Mucosa of stomach (tissue), 1 donor: Measurements from ENCODE around the gene SEMA4B.
A peak's percentile ranks its signal among the peaks of the same experiment; 100 is the strongest.
"Not testable (repeated sequence)": the region's sequence is repeated elsewhere in the genome, so short reads cannot be mapped to it uniquely, and the experiment has no call there.

Experiments used
- H3K27me3 ChIP-seq: one replicate; pipeline ENCODE4 v1.7.0; 2013; ENCODE audit warnings: mild to moderate bottlenecking, low read length; ENCODE audit not compliant: control insufficient read depth, insufficient read depth
- H3K36me3 ChIP-seq: one replicate; pipeline ENCODE4 v1.7.0; 2013; ENCODE audit warnings: low read length; ENCODE audit not compliant: control insufficient read depth, insufficient read depth
- H3K4me1 ChIP-seq: one replicate; pipeline ENCODE4 v1.7.0; 2013; ENCODE audit warnings: mild to moderate bottlenecking, low read length; ENCODE audit not compliant: control insufficient read depth, insufficient read depth
- H3K4me3 ChIP-seq: one replicate; pipeline ENCODE4 v1.7.0; 2013; ENCODE audit warnings: low read length
- H3K9ac ChIP-seq: one replicate; pipeline ENCODE4 v1.7.0; 2013; ENCODE audit warnings: mild to moderate bottlenecking, low read length, moderate library complexity
- H3K9me3 ChIP-seq: one replicate; pipeline ENCODE4 v1.7.0; 2013; ENCODE audit warnings: mild to moderate bottlenecking, low read length, moderate library complexity; ENCODE audit not compliant: control insufficient read depth
- donor health status: Pancreatic carcinoma.

Gene SEMA4B, protein sequence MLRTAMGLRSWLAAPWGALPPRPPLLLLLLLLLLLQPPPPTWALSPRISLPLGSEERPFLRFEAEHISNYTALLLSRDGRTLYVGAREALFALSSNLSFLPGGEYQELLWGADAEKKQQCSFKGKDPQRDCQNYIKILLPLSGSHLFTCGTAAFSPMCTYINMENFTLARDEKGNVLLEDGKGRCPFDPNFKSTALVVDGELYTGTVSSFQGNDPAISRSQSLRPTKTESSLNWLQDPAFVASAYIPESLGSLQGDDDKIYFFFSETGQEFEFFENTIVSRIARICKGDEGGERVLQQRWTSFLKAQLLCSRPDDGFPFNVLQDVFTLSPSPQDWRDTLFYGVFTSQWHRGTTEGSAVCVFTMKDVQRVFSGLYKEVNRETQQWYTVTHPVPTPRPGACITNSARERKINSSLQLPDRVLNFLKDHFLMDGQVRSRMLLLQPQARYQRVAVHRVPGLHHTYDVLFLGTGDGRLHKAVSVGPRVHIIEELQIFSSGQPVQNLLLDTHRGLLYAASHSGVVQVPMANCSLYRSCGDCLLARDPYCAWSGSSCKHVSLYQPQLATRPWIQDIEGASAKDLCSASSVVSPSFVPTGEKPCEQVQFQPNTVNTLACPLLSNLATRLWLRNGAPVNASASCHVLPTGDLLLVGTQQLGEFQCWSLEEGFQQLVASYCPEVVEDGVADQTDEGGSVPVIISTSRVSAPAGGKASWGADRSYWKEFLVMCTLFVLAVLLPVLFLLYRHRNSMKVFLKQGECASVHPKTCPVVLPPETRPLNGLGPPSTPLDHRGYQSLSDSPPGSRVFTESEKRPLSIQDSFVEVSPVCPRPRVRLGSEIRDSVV

DNA sequence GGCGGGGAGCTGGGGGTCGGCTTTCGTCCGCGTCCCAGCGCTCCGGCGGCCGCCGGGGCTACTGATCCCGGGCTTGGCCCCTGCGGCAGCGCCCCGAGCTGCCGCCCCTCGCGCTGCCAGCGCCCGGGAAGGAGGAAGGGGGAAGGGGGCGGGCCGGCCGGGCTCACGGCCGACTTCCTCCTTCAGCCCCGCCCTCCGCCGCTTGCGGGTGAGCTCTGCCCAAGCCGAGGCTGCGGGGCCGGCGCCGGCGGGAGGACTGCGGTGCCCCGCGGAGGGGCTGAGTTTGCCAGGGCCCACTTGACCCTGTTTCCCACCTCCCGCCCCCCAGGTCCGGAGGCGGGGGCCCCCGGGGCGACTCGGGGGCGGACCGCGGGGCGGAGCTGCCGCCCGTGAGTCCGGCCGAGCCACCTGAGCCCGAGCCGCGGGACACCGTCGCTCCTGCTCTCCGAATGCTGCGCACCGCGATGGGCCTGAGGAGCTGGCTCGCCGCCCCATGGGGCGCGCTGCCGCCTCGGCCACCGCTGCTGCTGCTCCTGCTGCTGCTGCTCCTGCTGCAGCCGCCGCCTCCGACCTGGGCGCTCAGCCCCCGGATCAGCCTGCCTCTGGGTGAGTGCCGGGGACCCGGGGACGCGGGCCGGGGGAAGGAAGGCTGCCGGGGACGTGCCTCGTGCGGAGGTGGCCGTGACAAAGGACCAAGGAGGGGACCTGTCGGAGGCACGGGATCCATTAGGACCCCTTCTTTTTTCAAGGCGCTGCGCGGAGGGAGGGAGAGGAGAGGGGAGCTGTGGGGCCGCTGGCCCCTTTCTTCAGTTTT, at the start of gene SEMA4B:
Gene SEMA4B, plus strand, starts transcription at position 201 of the 814 bp plus-strand sequence. Its CDS starts 249 bp downstream, at position 450.
- H3K36me3 ChIP-seq, result no peaks in the 10 kb centered on the region
- peak within 1 kb of the TSS; percentile 32 for H3K4me3 ChIP-seq
- no peaks in the 10 kb centered on the region for H3K27me3 ChIP-seq
- H3K9ac ChIP-seq, result peak within 1 kb of the TSS; percentile 87
- H3K9me3 ChIP-seq, result no peaks in the 10 kb centered on the region
- H3K4me1 ChIP-seq, result peaks cover 29% of the 10 kb centered on the region

DNA sequence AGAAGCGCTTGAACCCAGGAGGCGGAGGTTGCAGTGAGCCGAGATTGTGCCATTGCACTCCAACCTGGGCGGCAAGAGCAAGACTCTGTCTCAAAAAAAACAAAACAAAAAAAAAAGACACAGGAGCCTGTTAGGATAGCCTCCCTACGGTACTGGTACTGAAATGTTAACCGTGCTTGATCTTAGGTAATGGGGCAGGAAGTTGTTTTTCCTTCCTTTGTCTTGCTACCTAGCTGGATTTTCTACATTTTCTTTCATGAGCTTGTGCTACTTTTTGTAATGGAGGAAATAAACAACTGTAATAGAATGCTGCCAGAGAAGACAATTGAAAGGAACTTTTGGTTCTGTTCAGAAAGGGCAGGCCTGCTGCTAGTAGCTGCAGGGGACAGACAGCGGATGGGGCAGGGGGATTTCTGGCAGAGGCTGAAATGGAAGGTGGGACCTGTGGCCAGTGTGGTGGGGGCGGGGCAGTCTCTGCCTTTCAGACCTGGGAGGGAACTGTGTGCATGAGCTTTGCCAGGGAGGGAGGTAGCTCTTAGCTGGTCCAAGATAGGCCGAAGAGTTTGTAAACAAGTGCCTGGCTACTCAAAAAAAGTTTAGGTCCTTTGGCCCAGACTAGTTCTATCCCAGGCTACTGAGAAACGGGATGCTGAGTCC, 49.0 kb upstream of the SEMA4B start:
- Histone ChIP-seq H3K4me3 (no peak overlapping the region), H3K27me3 (no peaks in the 10 kb centered on the region), H3K4me1 (no peaks in the 10 kb centered on the region), H3K9ac (no peak overlapping the region), H3K9me3 (no peaks in the 10 kb centered on the region), H3K36me3 (no peaks in the 10 kb centered on the region)

DNA sequence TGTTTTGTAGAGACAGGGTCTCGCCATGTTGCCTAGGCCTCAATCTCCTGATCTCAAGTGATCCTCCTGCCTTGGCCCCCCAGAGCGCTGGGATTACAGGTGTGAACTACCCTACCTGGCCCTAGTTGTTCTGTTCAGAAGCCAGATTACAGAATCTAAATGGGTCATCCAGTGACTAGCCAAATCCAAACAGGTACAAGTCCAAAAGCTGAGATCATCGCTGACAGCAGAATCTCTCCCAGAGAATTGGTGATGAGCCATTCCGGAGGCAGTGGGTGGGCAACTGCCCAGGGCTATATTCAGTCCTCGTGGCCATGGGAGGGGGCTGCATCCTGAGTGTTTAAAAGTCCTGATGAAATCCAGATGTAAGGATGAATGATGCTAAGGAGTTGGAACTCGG, 47.5 kb upstream of the SEMA4B start:
- Histone ChIP-seq H3K9me3 (no peaks in the 10 kb centered on the region), H3K36me3 (no peaks in the 10 kb centered on the region), H3K4me3 (no peak overlapping the region), H3K27me3 (no peaks in the 10 kb centered on the region), H3K4me1 (peaks cover 5% of the 10 kb centered on the region), H3K9ac (no peak overlapping the region)

DNA sequence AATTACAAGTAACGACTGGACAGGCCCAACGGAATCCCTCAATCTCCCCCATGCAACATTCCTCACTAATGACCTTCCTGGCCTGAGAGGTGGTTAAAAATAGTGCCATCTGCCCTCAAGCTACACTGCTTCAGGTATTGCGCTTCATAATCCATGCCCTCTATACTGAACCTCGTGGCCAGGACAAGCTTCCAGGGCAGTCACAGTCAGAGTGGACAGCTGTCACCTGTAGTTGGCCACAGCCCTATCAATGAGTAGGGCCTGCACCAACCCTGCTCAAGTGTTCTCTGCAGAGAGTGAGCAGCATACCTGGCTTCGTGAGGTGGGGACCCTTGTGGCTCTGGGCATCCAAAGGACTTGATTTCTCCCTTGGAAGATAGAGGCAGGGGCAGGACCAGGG, 46.9 kb upstream of the SEMA4B start:
- Histone ChIP-seq H3K9ac (no peak overlapping the region), H3K4me1 (peaks cover 10% of the 10 kb centered on the region), H3K4me3 (no peak overlapping the region), H3K27me3 (no peaks in the 10 kb centered on the region), H3K9me3 (no peaks in the 10 kb centered on the region), H3K36me3 (no peaks in the 10 kb centered on the region)

DNA sequence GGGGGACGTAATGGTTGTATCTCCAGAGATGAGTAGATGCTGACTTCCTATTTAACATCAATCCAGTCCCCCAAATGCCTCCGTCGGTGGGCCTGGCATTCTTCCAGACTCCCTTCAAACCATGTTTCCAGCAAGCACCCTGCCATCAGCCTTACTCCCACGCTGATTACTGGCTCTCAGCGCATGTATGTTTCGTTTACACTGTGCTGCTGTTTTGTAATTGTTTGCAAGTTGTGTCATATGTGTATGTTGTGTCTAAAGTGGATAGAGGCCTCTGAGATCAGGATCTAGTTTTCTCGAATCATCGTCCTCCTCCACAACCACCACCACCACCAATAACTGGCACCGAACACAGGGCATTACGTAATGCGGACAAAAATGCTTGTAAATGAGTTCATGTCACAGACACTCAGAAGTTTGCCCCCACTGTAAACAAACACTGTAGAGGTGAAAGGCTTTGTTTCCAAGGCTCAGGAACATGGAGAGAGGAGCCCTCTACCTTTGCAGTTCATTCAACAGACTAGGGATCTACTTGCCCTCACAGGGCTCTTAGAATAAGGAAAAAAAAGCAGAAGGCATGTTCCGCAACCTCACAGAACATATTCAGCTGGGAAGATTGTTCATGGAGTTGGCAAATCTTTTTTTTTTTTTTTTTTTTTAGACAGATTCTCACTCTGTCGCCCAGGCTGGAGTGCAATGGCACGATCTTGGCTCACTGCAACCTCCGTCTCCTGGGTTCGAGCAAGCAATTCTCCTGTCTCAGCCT, 46.1 kb upstream of the SEMA4B start:
- Histone ChIP-seq H3K9me3 (no peaks in the 10 kb centered on the region), H3K27me3 (no peaks in the 10 kb centered on the region), H3K4me1 (peaks cover 18% of the 10 kb centered on the region), H3K36me3 (no peaks in the 10 kb centered on the region), H3K4me3 (no peak overlapping the region), H3K9ac (no peak overlapping the region)

DNA sequence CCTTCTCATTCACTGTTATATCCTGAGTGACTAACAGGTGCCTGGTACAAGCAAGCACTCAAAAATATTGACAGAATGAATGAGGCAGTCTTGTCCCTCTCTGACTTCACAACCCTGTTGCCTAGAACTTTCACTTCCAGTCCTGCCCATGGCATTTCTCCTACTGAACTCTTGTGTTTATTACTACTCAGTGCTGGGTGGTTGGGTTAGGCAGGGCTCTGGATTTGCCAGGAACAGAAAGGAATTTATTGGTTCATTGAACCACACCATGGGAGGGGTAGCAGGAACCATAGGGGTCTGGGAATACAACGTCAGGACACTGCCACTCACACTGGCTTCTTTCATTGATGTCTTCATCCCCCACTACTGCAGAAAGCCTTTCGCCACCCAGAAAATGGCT, 41.9 kb upstream of the SEMA4B start:
- Histone ChIP-seq H3K9me3 (no peaks in the 10 kb centered on the region), H3K36me3 (no peaks in the 10 kb centered on the region), H3K4me1 (peaks cover 33% of the 10 kb centered on the region), H3K4me3 (no peak overlapping the region), H3K9ac (peak overlapping the region; percentile 40), H3K27me3 (no peaks in the 10 kb centered on the region)

DNA sequence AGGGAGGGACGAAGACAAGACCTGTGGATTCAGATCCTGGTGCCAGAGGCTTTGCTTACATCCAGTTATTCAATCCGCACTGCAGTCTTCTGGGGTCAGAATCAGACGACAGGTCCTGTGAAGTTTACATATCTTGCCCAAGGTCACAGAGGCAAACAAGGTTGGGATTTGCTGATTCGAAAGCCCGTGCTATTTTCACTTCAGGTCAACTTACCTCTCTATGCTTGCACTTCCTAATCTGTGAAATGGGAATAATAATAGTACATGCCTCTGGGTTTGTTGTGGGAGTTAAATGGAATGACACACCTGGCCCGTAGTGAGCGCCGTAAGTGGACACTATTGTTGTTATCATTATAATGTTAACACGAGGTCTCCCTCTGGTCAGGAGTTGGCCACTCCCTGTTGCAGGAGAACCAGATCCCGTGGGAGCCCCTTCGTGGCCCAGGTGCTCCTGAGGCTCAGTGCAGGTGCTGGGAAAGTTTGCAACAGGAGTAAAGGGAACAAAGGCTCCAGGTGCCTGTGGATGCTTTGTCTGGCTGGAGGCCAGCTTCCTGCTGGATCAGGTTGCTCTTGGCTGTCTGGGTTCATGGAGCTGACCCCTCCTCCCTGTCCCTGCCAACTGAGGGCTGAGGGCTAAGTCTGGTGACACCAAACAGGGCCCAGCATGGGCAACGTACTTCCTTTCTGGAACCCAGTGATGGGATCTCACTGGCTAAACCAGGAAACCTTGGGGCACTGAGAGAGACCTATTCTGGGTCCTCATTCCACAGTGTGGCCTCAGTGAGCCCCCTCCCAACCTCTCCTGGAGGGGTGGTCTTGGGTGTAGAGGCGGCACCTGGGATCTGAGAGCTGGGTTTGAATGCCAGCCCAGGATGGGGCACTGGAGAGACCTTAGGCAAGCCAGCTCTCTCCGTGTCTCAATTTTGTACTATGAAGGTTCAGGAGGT, 40.1 kb upstream of the SEMA4B start:
- Histone ChIP-seq H3K27me3 (no peaks in the 10 kb centered on the region), H3K36me3 (no peaks in the 10 kb centered on the region), H3K9ac (peak overlapping the region; percentile 9), H3K4me3 (no peak overlapping the region), H3K9me3 (no peaks in the 10 kb centered on the region), H3K4me1 (peaks cover 44% of the 10 kb centered on the region)

DNA sequence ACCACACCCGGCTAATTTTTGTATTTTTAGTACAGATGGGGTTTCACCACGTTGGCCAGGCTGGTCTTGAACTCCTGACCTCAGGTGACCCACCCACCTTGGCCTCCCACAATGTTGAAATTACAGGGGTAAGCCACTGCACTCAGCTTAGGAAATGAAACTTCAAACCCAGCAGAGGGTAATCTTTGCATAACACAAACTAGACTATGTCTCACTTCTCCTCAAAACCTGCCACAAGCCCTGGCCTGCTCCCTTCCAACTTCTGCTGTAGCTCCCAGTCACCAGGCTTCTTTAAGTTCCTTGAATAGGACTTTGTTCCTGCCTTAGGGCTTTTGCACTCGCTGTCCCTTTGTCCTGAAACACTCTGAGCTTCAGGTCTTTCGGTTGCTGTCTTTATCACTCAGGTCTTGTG, 39.2 kb upstream of the SEMA4B start:
- H3K4me3 ChIP-seq, result no peak overlapping the region
- no peaks in the 10 kb centered on the region for H3K9me3 ChIP-seq
- no peaks in the 10 kb centered on the region for H3K36me3 ChIP-seq
- no peak overlapping the region for H3K9ac ChIP-seq
- H3K4me1 ChIP-seq, result peaks cover 47% of the 10 kb centered on the region
- H3K27me3 ChIP-seq, result no peaks in the 10 kb centered on the region

DNA sequence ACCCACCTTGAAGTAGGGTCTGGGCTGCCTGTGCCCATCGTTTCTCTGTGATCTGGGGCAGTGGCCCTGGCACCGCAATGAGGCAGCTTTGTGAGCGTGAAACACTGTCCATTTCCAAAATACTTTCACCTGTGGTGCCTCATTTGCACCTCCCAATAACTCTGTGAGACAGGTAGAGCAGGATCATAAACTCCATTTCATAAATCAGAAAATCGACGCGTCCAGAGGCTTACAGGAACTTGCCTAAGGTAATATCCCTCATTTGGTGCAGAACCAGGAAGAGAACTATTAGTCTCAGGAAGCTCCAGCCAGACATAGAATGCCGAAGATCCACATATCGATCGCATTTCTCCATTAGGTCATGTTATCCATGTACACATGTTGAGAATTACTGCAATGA, 38.2 kb upstream of the SEMA4B start:
- Histone ChIP-seq H3K4me3 (no peak overlapping the region), H3K4me1 (peaks cover 47% of the 10 kb centered on the region)

DNA sequence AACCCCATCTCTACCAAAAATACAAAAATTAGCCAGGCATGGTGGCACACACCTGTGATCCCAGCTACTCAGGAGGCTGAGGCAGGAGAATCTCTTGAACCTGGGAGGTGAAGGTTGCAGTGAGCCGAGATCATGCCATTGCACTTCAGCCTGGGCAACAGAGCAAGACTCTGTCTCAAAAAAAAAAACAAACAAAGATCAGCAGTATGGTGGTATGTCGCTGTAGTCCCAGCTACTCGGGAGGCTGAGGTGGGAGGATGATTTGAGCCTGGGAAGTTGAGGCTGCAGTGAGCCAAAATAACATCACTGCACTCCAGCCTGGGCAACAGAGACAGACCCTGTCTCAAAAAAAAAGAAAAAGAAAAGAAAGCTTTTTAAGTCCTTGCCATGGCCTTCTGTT, 36.9 kb upstream of the SEMA4B start:
- not testable (repeated sequence) for H3K9me3 ChIP-seq, H3K4me3 ChIP-seq, H3K36me3 ChIP-seq, H3K9ac ChIP-seq, H3K27me3 ChIP-seq
- peaks cover 37% of the 10 kb centered on the region for H3K4me1 ChIP-seq

More for the DNA sequence above, 38.2 kb upstream of the SEMA4B start:
- Histone ChIP-seq H3K9me3 (no peaks in the 10 kb centered on the region), H3K36me3 (no peaks in the 10 kb centered on the region), H3K9ac (no peak overlapping the region), H3K27me3 (no peaks in the 10 kb centered on the region)
